Measurements from ENCODE around the gene MAPK4. TPM values are rescaled to one million over a fixed set of nuclear protein-coding genes. Genes with fewer than 3 reads are reported as not detected.

The MAPK4 gene
- total and polyA plus RNA-seq, 7 donors, result 0.60 to 16.1 (median 8.8) TPM; not detected in 1

GRCh38 chr18:50638884-50639420 is 79.1 kb downstream of the MAPK4 start:
- Histone ChIP-seq H3K9me3 (no peaks in the 10 kb centered on the region), H3K4me1 (peaks cover 0 to 16% (median 15%) of the 10 kb centered on the region in 4 donors), H3K27ac (peak overlapping the region; percentile 30 to 52 (median 43)), H3K36me3 (no peaks in the 10 kb centered on the region), H3K4me3 (no peak overlapping the region), H3K27me3 (no peaks in the 10 kb centered on the region)
- no peak for DNase-seq
- 87 to 90% methylated on average over 1 of the region's 1 CpG for WGBS, 2 donors
- intact Hi-C loops (cut with DNase I), result no loop called here
- no peak for TF ChIP-seq POLR2A (IDR thresholded peaks at IDR 0.05)
- no peak for TF ChIP-seq POLR2AphosphoS5 (IDR thresholded peaks at IDR 0.05)
- TF ChIP-seq EP300 (IDR thresholded peaks at IDR 0.05), result no peak
- TF ChIP-seq CTCF (IDR thresholded peaks at IDR 0.05), result no peak

- intact Hi-C loops (cut with DNase I), result no loop called here
- TF ChIP-seq CTCF (IDR thresholded peaks at IDR 0.05) (no peak), POLR2AphosphoS5 (IDR thresholded peaks at IDR 0.05) (no peak), EP300 (IDR thresholded peaks at IDR 0.05) (no peak)
- no peak for DNase-seq
- H3K36me3 ChIP-seq, result no peaks in the 10 kb centered on the region
- no peak overlapping the region for H3K4me3 ChIP-seq
- H3K9me3 ChIP-seq, result no peaks in the 10 kb centered on the region
- H3K27me3 ChIP-seq, result no peaks in the 10 kb centered on the region
- H3K4me1 ChIP-seq, result peaks cover 0 to 16% (median 15%) of the 10 kb centered on the region in 4 donors
- 92 to 95% methylated on average over 4 of the region's 4 CpGs for WGBS, 2 donors
- H3K27ac ChIP-seq, result no peak overlapping the region
Measured at GRCh38 chr18:50639711-50640110, 79.8 kb downstream of the MAPK4 start.

DNA sequence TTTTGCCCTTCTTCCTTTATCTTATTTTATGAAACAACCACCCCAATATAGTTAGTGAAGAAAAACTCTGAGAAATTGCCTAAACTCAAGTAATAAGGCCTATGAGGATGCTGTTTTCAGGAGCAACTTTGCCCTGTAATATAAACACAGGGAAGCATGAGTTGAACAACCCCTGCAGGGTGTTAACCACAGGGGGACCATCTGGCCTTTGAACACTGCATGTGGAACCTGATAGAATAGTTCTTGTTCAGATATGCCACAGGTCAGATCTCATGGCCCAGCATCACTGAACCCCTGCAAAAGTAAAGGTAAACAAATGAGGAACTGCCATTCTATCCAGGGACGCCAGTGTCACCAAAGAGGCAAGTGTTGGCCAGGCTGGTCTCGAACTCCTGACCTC is 82.6 kb downstream of the MAPK4 start:
- H3K4me1 ChIP-seq, result peaks cover 0 to 30% (median 23%) of the 10 kb centered on the region in 4 donors
- no peak for DNase-seq
- no peak for TF ChIP-seq POLR2AphosphoS5 (IDR thresholded peaks at IDR 0.05)
- no peak for TF ChIP-seq CTCF (IDR thresholded peaks at IDR 0.05)
- no peak for TF ChIP-seq POLR2A (IDR thresholded peaks at IDR 0.05)
- no peak for TF ChIP-seq EP300 (IDR thresholded peaks at IDR 0.05)
- H3K36me3 ChIP-seq, result no peaks in the 10 kb centered on the region
- no peaks in the 10 kb centered on the region for H3K9me3 ChIP-seq
- 88 to 91% methylated on average over 2 of the region's 2 CpGs for WGBS, 2 donors
- intact Hi-C loops (cut with DNase I), result no loop called here
- H3K27ac ChIP-seq, result no peak overlapping the region
- H3K27me3 ChIP-seq, result no peaks in the 10 kb centered on the region
- H3K4me3 ChIP-seq, result no peak overlapping the region

DNA sequence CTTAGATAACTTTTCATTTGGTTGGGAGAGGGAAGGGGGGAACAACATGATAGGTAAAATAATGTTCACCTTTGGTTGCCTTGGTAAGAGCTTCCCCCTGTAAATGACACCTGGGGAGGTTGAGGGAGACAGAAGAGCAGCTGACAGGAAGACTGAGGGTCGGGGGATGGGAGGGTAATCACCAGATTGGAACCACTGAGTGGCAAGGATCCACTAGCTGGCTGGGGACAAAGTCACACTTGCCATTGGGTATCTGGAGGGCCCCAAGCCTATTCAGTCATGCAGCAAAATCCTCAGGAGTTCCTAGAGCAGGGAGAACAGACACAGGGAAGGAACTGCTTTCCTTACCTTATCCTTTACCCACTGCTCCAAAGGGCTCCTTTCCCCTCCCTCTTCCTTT is 84.3 kb downstream of the MAPK4 start:
- Histone ChIP-seq H3K27ac (no peak overlapping the region), H3K4me1 (peaks cover 0 to 32% (median 19%) of the 10 kb centered on the region in 4 donors), H3K27me3 (no peaks in the 10 kb centered on the region), H3K4me3 (no peak overlapping the region), H3K36me3 (no peaks in the 10 kb centered on the region), H3K9me3 (no peaks in the 10 kb centered on the region)
- no peak for DNase-seq
- no peak for TF ChIP-seq POLR2A (IDR thresholded peaks at IDR 0.05)
- TF ChIP-seq EP300 (IDR thresholded peaks at IDR 0.05), result no peak
- no peak for TF ChIP-seq POLR2AphosphoS5 (IDR thresholded peaks at IDR 0.05)
- TF ChIP-seq CTCF (IDR thresholded peaks at IDR 0.05), result no peak
- WGBS, 2 donors, result 85 to 88% methylated on average over 1 of the region's 1 CpG
- intact Hi-C loops (cut with DNase I), result no loop called here

DNA sequence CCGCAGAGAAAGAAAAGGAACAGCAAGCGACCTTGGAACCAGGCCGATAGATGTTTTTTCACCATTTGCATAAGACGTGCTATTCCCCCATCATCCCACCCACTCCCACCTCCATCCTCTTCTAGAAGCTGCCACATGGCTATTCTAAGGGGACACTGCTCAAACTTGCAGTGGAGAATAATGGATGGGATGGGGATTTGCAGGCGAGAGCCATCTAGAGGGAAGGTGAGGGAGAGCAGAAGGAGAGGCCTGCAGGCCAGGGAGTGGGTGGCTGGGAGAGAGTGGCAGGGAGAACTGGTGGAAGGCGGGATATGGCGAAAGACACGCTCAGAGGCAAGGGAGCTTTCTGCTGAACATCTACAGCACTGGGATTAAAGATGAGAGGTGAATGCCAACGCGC is 84.9 kb downstream of the MAPK4 start:
- H3K4me3 ChIP-seq, result no peak overlapping the region
- DNase-seq, result no peak
- no peaks in the 10 kb centered on the region for H3K9me3 ChIP-seq
- H3K27me3 ChIP-seq, result no peaks in the 10 kb centered on the region
- H3K36me3 ChIP-seq, result no peaks in the 10 kb centered on the region
- peaks cover 0 to 37% (median 24%) of the 10 kb centered on the region in 4 donors for H3K4me1 ChIP-seq
- H3K27ac ChIP-seq, result no peak overlapping the region
- intact Hi-C loops (cut with DNase I), result no loop called here
- TF ChIP-seq EP300 (IDR thresholded peaks at IDR 0.05) (no peak), POLR2A (IDR thresholded peaks at IDR 0.05) (no peak), CTCF (IDR thresholded peaks at IDR 0.05) (no peak), POLR2AphosphoS5 (IDR thresholded peaks at IDR 0.05) (no peak)
- 74% methylated on average over 10 of the region's 10 CpGs for WGBS, 2 donors

Measured in sigmoid colon (tissue), 7 donors.